Activated T-cell treated with anti-CD3 and anti-CD28 coated beads, Interleukin-2, amount 50 U/mL, for 72 hours (primary cell): ENCODE measurements around the gene NEUROD6. TPM values are rescaled to one million over a fixed set of nuclear protein-coding genes. Genes with fewer than 3 reads are reported as not detected.

Experiments used
- ATAC-seq, 2 donors: fragments of 150-1000 bp; cut with Tn5 transposase; replicated peaks in 1 of 2; 2 replicates each; pipeline ENCODE4 v1.10.0; 2021; ENCODE audit warnings: moderate library complexity in 2 of 2, mild to moderate bottlenecking in 1 of 2
- DNase-seq, 2 donors: peaks; one replicate each; pipeline ENCODE4 v3.0.0; 2021 to 2022; ENCODE audit warnings: mixed read lengths in 1 of 2
- H3K27ac Mint-ChIP-seq: one replicate; pipeline ENCODE4 v1.8.0; 2022; ENCODE audit warnings: mild to moderate bottlenecking, moderate library complexity, mixed read lengths
- H3K27me3 Mint-ChIP-seq: one replicate; pipeline ENCODE4 v1.8.0; 2022; ENCODE audit warnings: low read depth, mixed read lengths
- H3K36me3 Mint-ChIP-seq, 2 donors: one replicate each; pipeline ENCODE4 v1.8.0; 2022; ENCODE audit warnings: mixed read lengths in 2 of 2, mild to moderate bottlenecking in 1 of 2; ENCODE audit not compliant: insufficient read depth in 2 of 2
- H3K4me1 Mint-ChIP-seq: one replicate; pipeline ENCODE4 v1.8.0; 2022; ENCODE audit warnings: low read depth, mixed read lengths
- H3K4me3 Mint-ChIP-seq, 2 donors: one replicate each; pipeline ENCODE4 v1.8.0; 2022; ENCODE audit warnings: mild to moderate bottlenecking in 2 of 2, mixed read lengths in 2 of 2, moderate library complexity in 2 of 2
- H3K9me3 Mint-ChIP-seq, 2 donors: one replicate each; pipeline ENCODE4 v1.8.0; 2022; ENCODE audit warnings: mixed read lengths in 2 of 2
- total RNA-seq, 2 donors: library from RNA; stranded (reverse); gene quantifications; one replicate each; pipeline ENCODE4 v1.2.3, GENCODE V29; 2022

The NEUROD6 gene
- total RNA-seq, 2 donors from 2014 or later: not detected

- H3K4me3 Mint-ChIP-seq: no peak overlapping the region
- DNase-seq: no peak
- ATAC-seq: no peak
- H3K27ac Mint-ChIP-seq: no peak overlapping the region
- no peaks in the 10 kb centered on the region for H3K36me3 Mint-ChIP-seq
- peaks cover 0 to 2% of the 10 kb centered on the region in 2 donors for H3K9me3 Mint-ChIP-seq
- H3K27me3 Mint-ChIP-seq: no peaks in the 10 kb centered on the region
- no peaks in the 10 kb centered on the region for H3K4me1 Mint-ChIP-seq
These were observed 22.2 kb downstream of the NEUROD6 start for GRCh38 chr7:31318313-31318712.

- no peak overlapping the region for H3K27ac Mint-ChIP-seq
- H3K9me3 Mint-ChIP-seq: peaks cover 0 to 2% of the 10 kb centered on the region in 2 donors
- H3K4me3 Mint-ChIP-seq: no peak overlapping the region
- no peaks in the 10 kb centered on the region for H3K36me3 Mint-ChIP-seq
- no peaks in the 10 kb centered on the region for H3K27me3 Mint-ChIP-seq
- DNase-seq (no peak), ATAC-seq (no peak)
- H3K4me1 Mint-ChIP-seq: no peaks in the 10 kb centered on the region
These were observed 23.6 kb downstream of the NEUROD6 start for GRCh38 chr7:31316876-31317275.

- H3K36me3 Mint-ChIP-seq: no peaks in the 10 kb centered on the region
- H3K4me3 Mint-ChIP-seq: no peak overlapping the region
- H3K27me3 Mint-ChIP-seq: no peaks in the 10 kb centered on the region
- H3K4me1 Mint-ChIP-seq: no peaks in the 10 kb centered on the region
- H3K27ac Mint-ChIP-seq: no peak overlapping the region
- no peak for DNase-seq
- H3K9me3 Mint-ChIP-seq: peaks cover 0 to 2% of the 10 kb centered on the region in 2 donors
- no peak for ATAC-seq
These were observed 24.8 kb downstream of the NEUROD6 start for GRCh38 chr7:31315758-31316157.

- no peak overlapping the region for H3K4me3 Mint-ChIP-seq
- no peak for ATAC-seq
- no peaks in the 10 kb centered on the region for H3K9me3 Mint-ChIP-seq
- no peak overlapping the region for H3K27ac Mint-ChIP-seq
- H3K36me3 Mint-ChIP-seq: no peaks in the 10 kb centered on the region
- H3K27me3 Mint-ChIP-seq: no peaks in the 10 kb centered on the region
- no peaks in the 10 kb centered on the region for H3K4me1 Mint-ChIP-seq
- DNase-seq: no peak
These were observed 25.7 kb downstream of the NEUROD6 start for GRCh38 chr7:31314781-31315180.

GRCh38 chr7:31312889-31313288 is 27.6 kb downstream of the NEUROD6 start:
- Mint-ChIP-seq H3K27ac (no peak overlapping the region), H3K27me3 (no peaks in the 10 kb centered on the region), H3K36me3 (no peaks in the 10 kb centered on the region), H3K4me1 (no peaks in the 10 kb centered on the region), H3K9me3 (no peaks in the 10 kb centered on the region), H3K4me3 (no peak overlapping the region)
- ATAC-seq (no peak), DNase-seq (no peak)

- no peaks in the 10 kb centered on the region for H3K9me3 Mint-ChIP-seq
- no peak for DNase-seq
- H3K4me1 Mint-ChIP-seq: no peaks in the 10 kb centered on the region
- no peaks in the 10 kb centered on the region for H3K27me3 Mint-ChIP-seq
- H3K27ac Mint-ChIP-seq: no peak overlapping the region
- no peak overlapping the region for H3K4me3 Mint-ChIP-seq
- no peak for ATAC-seq
- no peaks in the 10 kb centered on the region for H3K36me3 Mint-ChIP-seq
These were observed 29.0 kb downstream of the NEUROD6 start for GRCh38 chr7:31311552-31311951.

- no peaks in the 10 kb centered on the region for H3K27me3 Mint-ChIP-seq
- DNase-seq (no peak), ATAC-seq (no peak)
- peaks cover 0 to 2% of the 10 kb centered on the region in 2 donors for H3K9me3 Mint-ChIP-seq
- no peaks in the 10 kb centered on the region for H3K4me1 Mint-ChIP-seq
- no peak overlapping the region for H3K4me3 Mint-ChIP-seq
- no peaks in the 10 kb centered on the region for H3K36me3 Mint-ChIP-seq
- H3K27ac Mint-ChIP-seq: no peak overlapping the region
These were observed 30.1 kb downstream of the NEUROD6 start for GRCh38 chr7:31310321-31310935.

GRCh38 chr7:31309407-31309806 is 31.1 kb downstream of the NEUROD6 start:
- Mint-ChIP-seq H3K36me3 (no peaks in the 10 kb centered on the region), H3K27ac (no peak overlapping the region), H3K27me3 (no peaks in the 10 kb centered on the region), H3K4me3 (no peak overlapping the region), H3K4me1 (no peaks in the 10 kb centered on the region), H3K9me3 (peaks cover 0 to 2% of the 10 kb centered on the region in 2 donors)
- no peak for ATAC-seq
- no peak for DNase-seq

GRCh38 chr7:31308652-31309051 is 31.9 kb downstream of the NEUROD6 start:
- Mint-ChIP-seq H3K27me3 (no peaks in the 10 kb centered on the region), H3K36me3 (no peaks in the 10 kb centered on the region), H3K4me3 (no peak overlapping the region), H3K9me3 (peaks cover under 1 to 2% of the 10 kb centered on the region in 2 donors), H3K27ac (no peak overlapping the region), H3K4me1 (no peaks in the 10 kb centered on the region)
- ATAC-seq: no peak
- DNase-seq: no peak

- Mint-ChIP-seq H3K9me3 (peaks cover 2% of the 10 kb centered on the region in 2 donors), H3K27ac (no peak overlapping the region), H3K4me3 (no peak overlapping the region), H3K27me3 (no peaks in the 10 kb centered on the region), H3K36me3 (no peaks in the 10 kb centered on the region), H3K4me1 (no peaks in the 10 kb centered on the region)
- no peak for ATAC-seq
- no peak for DNase-seq
These were observed 32.6 kb downstream of the NEUROD6 start for GRCh38 chr7:31307972-31308371.

- peaks cover 2 to 5% of the 10 kb centered on the region in 2 donors for H3K9me3 Mint-ChIP-seq
- DNase-seq (no peak), ATAC-seq (no peak)
- H3K27ac Mint-ChIP-seq: no peak overlapping the region
- H3K4me3 Mint-ChIP-seq: no peak overlapping the region
- no peaks in the 10 kb centered on the region for H3K36me3 Mint-ChIP-seq
- H3K4me1 Mint-ChIP-seq: no peaks in the 10 kb centered on the region
- H3K27me3 Mint-ChIP-seq: no peaks in the 10 kb centered on the region
These were observed 35.3 kb downstream of the NEUROD6 start for GRCh38 chr7:31305260-31305659.

GRCh38 chr7:31304446-31304845 is 36.1 kb downstream of the NEUROD6 start:
- H3K4me1 Mint-ChIP-seq: no peaks in the 10 kb centered on the region
- no peaks in the 10 kb centered on the region for H3K36me3 Mint-ChIP-seq
- ATAC-seq: no peak
- H3K4me3 Mint-ChIP-seq: no peak overlapping the region
- H3K27me3 Mint-ChIP-seq: no peaks in the 10 kb centered on the region
- H3K27ac Mint-ChIP-seq: no peak overlapping the region
- peaks cover 2 to 5% of the 10 kb centered on the region in 2 donors for H3K9me3 Mint-ChIP-seq
- DNase-seq: no peak

- DNase-seq: no peak
- no peaks in the 10 kb centered on the region for H3K36me3 Mint-ChIP-seq
These were observed 38.2 kb downstream of the NEUROD6 start for GRCh38 chr7:31302356-31302755.

GRCh38 chr7:31299336-31299735 is 41.2 kb downstream of the NEUROD6 start:
- ATAC-seq: no peak
- H3K27ac Mint-ChIP-seq: no peak overlapping the region
- no peaks in the 10 kb centered on the region for H3K36me3 Mint-ChIP-seq
- DNase-seq: no peak
- no peak overlapping the region for H3K4me3 Mint-ChIP-seq
- H3K27me3 Mint-ChIP-seq: no peaks in the 10 kb centered on the region
- peaks cover 3 to 5% of the 10 kb centered on the region in 2 donors for H3K9me3 Mint-ChIP-seq
- H3K4me1 Mint-ChIP-seq: no peaks in the 10 kb centered on the region

More at GRCh38 chr7:31302356-31302755, 38.2 kb downstream of the NEUROD6 start:
- ATAC-seq: no peak
- Mint-ChIP-seq H3K4me3 (no peak overlapping the region), H3K27me3 (no peaks in the 10 kb centered on the region), H3K27ac (no peak overlapping the region), H3K4me1 (no peaks in the 10 kb centered on the region), H3K9me3 (peaks cover 3 to 5% of the 10 kb centered on the region in 2 donors)
